HG03045 (cell line): ENCODE data around the gene LTBP2.

Experiments
- ATAC-seq: cut with Tn5 transposase; IDR thresholded peaks from one replicate; pipeline ENCODE4 v1.9.1; 2021; ENCODE audit warnings: mild to moderate bottlenecking, moderate library complexity; ENCODE audit not compliant: unreplicated experiment

The LTBP2 gene

GRCh38 chr14:74531467-74531866, 80.6 kb downstream of the LTBP2 start:
- ATAC-seq = no peak

GRCh38 chr14:74531006-74531405, 81.0 kb downstream of the LTBP2 start:
- no peak for ATAC-seq

GRCh38 chr14:74528886-74529285, 83.2 kb downstream of the LTBP2 start:
- no peak for ATAC-seq

- no peak for ATAC-seq
Observed at GRCh38 chr14:74528406-74528805, 83.6 kb downstream of the LTBP2 start.

- no peak for ATAC-seq
Observed at GRCh38 chr14:74527736-74528280, 84.2 kb downstream of the LTBP2 start.

GRCh38 chr14:74526854-74527585, 85.0 kb downstream of the LTBP2 start:
- no peak for ATAC-seq

- ATAC-seq = no peak
Observed at GRCh38 chr14:74525361-74525851, 86.6 kb downstream of the LTBP2 start.

GRCh38 chr14:74524812-74525135, 87.3 kb downstream of the LTBP2 start:
- no peak for ATAC-seq

GRCh38 chr14:74524076-74524811, 87.8 kb downstream of the LTBP2 start:
- ATAC-seq = no peak

GRCh38 chr14:74522740-74523139, 89.3 kb downstream of the LTBP2 start:
- no peak for ATAC-seq

- ATAC-seq = no peak
Observed at GRCh38 chr14:74521756-74522155, 90.3 kb downstream of the LTBP2 start.

GRCh38 chr14:74519316-74520074, 92.5 kb downstream of the LTBP2 start:
- no peak for ATAC-seq

- ATAC-seq = no peak
Observed at GRCh38 chr14:74518221-74518620, 93.8 kb downstream of the LTBP2 start.

GRCh38 chr14:74517731-74518130, 94.3 kb downstream of the LTBP2 start:
- no peak for ATAC-seq

GRCh38 chr14:74516451-74517160, 95.4 kb downstream of the LTBP2 start:
- ATAC-seq = no peak

GRCh38 chr14:74515891-74516412, 96.1 kb downstream of the LTBP2 start:
- ATAC-seq = no peak

- ATAC-seq = no peak
Observed at GRCh38 chr14:74514471-74514941, 97.5 kb downstream of the LTBP2 start.

- ATAC-seq = no peak
Observed at GRCh38 chr14:74511966-74512830, 99.8 kb downstream of the LTBP2 start.

- ATAC-seq = no peak
Observed at GRCh38 chr14:74510959-74511409, 101.1 kb downstream of the LTBP2 start.
